HG02623 (cell line): ENCODE results near the gene FOXE1.

Experiments
- ATAC-seq: cut with Tn5 transposase; IDR thresholded peaks from one replicate; pipeline ENCODE4 v1.9.1; 2021; ENCODE audit warnings: moderate library complexity; ENCODE audit not compliant: unreplicated experiment

FOXE1 gene

GRCh38 chr9:97848215-97848479, 4.9 kb upstream of the FOXE1 start:
- no peak for ATAC-seq

- ATAC-seq, result no peak
Measured at GRCh38 chr9:97848480-97849237, 4.4 kb upstream of the FOXE1 start.

DNA sequence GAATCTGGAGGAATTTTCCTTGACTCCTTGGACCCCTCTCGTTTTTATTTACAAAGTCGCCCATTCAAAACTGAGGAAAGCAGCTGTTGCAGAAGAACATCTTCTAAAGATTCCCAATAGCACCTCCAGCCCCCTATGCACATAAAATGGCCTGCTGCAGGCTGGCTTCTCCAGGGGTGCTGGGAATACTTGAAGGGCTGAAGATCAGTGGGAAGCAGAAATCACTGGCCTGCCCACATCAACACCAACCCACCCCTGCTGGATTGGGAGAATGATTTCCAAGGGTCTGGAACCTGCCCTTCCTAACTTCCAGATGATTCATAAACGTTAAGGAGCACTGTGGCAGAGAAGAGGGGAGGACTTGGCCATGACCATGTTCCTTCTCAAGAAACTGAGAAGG, 3.0 kb upstream of the FOXE1 start:
- no peak for ATAC-seq

DNA sequence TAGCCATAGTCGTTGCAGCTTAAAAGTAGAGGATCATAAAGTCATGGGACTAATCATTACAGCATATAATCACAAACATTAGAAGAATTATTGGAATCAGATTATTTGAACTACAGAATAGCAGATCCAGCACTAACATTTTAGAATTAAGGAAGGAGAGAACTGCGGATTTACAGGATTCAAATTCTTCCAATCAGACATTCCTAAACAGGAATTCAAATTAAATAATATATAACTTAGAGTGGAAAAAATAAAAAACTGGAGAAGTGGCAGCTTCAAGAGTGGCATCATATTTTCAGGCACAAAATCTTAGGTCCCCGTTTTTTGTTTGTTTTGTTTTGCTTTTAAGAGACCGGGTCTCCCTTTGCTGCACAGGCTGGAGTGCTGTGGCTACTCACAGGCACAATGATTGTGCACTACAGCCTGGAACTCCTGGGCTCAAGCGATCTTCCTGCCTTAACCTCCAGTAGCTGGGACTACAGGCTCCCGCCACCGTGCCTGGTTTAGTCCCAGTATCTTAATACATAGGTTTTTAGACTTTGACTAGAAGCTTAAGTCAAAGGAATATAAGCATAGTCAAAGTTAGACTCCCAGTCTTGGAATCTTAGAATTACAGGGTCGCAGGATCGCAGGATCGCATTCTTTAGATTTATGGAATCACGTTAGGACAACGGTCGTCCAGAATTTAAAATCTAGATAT, 2.1 kb upstream of the FOXE1 start:
- no peak for ATAC-seq

GRCh38 chr9:97851446-97851883, 1.6 kb upstream of the FOXE1 start:
- ATAC-seq, result no peak

- no peak for ATAC-seq
Measured at GRCh38 chr9:97852001-97852398, 1.0 kb upstream of the FOXE1 start.

- ATAC-seq, result no peak
Measured at GRCh38 chr9:97852399-97853055, 499 bp upstream of the FOXE1 start.

DNA sequence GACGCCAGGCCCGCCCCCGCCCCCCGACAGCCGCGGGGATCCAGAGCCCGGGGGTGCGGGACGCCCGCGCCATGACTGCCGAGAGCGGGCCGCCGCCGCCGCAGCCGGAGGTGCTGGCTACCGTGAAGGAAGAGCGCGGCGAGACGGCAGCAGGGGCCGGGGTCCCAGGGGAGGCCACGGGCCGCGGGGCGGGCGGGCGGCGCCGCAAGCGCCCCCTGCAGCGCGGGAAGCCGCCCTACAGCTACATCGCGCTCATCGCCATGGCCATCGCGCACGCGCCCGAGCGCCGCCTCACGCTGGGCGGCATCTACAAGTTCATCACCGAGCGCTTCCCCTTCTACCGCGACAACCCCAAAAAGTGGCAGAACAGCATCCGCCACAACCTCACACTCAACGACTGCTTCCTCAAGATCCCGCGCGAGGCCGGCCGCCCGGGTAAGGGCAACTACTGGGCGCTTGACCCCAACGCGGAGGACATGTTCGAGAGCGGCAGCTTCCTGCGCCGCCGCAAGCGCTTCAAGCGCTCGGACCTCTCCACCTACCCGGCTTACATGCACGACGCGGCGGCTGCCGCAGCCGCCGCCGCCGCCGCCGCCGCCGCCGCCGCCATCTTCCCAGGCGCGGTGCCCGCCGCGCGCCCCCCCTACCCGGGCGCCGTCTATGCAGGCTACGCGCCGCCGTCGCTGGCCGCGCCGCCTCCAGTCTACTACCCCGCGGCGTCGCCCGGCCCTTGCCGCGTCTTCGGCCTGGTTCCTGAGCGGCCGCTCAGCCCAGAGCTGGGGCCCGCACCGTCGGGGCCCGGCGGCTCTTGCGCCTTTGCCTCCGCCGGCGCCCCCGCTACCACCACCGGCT, 1.0 kb downstream of the FOXE1 start:
- ATAC-seq, result no peak

GRCh38 chr9:97854696-97855485, 1.9 kb downstream of the FOXE1 start:
- no peak for ATAC-seq

GRCh38 chr9:97855486-97855875, 2.5 kb downstream of the FOXE1 start:
- no peak for ATAC-seq

DNA sequence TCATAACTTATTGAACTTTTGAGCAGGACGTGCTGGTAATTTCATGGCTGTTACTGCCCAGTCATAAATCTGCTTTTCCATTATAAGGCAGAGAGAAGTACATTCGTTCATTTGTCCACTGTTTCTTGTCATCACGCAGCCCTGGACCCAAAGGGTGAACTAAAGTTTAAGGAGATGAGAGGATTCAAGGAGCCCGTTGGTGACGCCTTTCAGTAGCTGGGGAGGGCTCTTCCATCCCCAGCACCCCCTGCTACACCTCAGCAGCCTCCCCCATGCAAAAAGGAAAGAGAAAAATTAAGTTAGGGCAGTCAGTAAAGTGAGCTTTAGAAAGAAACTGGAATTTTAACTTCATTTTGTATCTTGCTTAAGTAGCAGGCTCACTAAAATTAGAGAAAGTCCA, 2.9 kb downstream of the FOXE1 start:
- ATAC-seq, result no peak

GRCh38 chr9:97856857-97857605, 4.0 kb downstream of the FOXE1 start:
- no peak for ATAC-seq

GRCh38 chr9:97857606-97858392, 4.8 kb downstream of the FOXE1 start:
- ATAC-seq, result no peak

GRCh38 chr9:97858393-97858713, 5.3 kb downstream of the FOXE1 start:
- ATAC-seq, result no peak

DNA sequence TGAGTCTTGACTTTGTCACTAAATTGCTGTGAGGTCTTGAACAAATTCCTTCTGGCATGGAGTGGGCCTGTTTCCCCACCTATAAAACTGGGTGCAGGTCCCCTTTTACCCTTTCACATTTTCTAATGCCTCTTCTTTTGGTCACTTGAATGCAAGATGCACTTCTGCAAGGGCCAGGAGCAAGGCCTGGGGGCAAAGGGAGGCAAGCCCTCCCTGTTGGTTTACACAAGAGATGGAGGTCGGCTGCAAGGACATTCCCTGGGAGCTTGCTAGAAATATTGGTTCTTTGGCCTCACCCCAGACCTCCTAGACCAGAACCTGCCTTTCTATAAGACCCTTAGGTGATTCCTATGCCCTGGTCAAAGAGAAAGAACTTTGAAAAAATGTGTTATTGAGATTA, 5.8 kb downstream of the FOXE1 start:
- no peak for ATAC-seq

DNA sequence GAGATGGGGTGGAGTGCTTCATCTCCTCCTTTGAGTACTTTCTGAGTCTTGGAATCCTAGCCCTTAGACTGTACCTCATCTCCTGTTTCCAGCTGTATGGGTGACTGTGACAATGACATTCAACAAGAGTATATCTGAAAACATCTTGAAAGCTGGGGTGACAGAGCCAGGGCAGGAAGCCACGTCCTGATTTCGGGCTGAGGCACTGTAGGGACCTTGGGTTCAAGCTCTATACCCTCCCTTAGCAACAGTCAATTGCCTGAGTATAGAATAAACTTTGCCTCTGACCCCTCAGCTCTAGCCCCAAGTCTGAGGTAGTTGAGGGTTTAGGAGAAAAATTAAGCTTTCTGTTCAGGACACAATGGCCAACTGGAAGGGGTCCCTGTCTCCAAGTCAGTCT, 6.3 kb downstream of the FOXE1 start:
- ATAC-seq, result no peak

GRCh38 chr9:97860451-97861147, 7.6 kb downstream of the FOXE1 start:
- ATAC-seq, result no peak

DNA sequence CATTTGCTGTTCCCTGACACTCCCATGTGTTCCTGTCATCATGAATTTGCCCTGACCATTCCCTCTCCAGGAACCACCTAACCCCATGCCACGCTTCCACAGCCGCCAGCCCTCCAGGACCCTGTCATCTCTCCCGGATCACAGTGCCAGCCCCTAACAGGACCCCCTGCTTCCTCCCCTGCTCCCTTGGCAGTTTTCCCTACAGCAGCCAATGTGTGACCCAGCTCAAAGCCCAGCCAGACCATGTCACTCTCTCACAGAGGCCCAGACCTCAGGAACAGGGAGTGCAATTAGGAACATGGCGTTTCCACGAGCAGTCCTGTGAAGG, 8.1 kb downstream of the FOXE1 start:
- no peak for ATAC-seq

- ATAC-seq, result no peak
Measured at GRCh38 chr9:97863314-97863713, 10.3 kb downstream of the FOXE1 start.
